Mucosa of descending colon (tissue), 3 donors: ENCODE results near the gene KCNA5. TPM values are rescaled to one million over a fixed set of nuclear protein-coding genes. Genes with fewer than 3 reads are reported as not detected.

Experiments used
- ATAC-seq: fragments of 200-7000 bp; cut with Tn5 transposase; one replicate; pipeline ENCODE4 v1.9.1; 2020; ENCODE audit warnings: mild to moderate bottlenecking, moderate library complexity
- DNase-seq, 3 donors: peaks; one replicate each; pipeline ENCODE4 v3.0.0-alpha.2; 2020
- H3K36me3 ChIP-seq: fragments of 200-600 bp; one replicate; pipeline ENCODE4 v1.8.0; 2021; ENCODE audit warnings: low read depth, mild to moderate bottlenecking
- H3K4me1 ChIP-seq: fragments of 200-600 bp; one replicate; pipeline ENCODE4 v1.8.0; 2021; ENCODE audit warnings: low read depth, mild to moderate bottlenecking
- H3K4me3 ChIP-seq: fragments of 200-600 bp; one replicate; pipeline ENCODE4 v1.8.0; 2021; ENCODE audit warnings: mild to moderate bottlenecking
- H3K9me3 ChIP-seq: fragments of 200-600 bp; one replicate; pipeline ENCODE4 v1.8.0; 2021; ENCODE audit warnings: mild to moderate bottlenecking
- intact Hi-C, 2 donors: fragments of 100-400 bp; cut with DNase I in 1 of 2; cut with micrococcal nuclease in 1 of 2; formaldehyde crosslinking; loops; one replicate each; pipeline versions ENCODE4 v1.11.0 to v1.11.1; 2022; cut with DNase I, micrococcal nuclease
- total RNA-seq, 3 donors: library from RNA; stranded (reverse); fragmentation: NEBNext Ultra II Directional in 2 of 3; extraction: Animal tissue kit (Norgen Biotek cat#: 25700) in 2 of 3; gene quantifications; one replicate each; pipeline versions ENCODE4 v1.2.1 to v1.2.4, GENCODE V29; 2021 to 2023
- TF ChIP-seq, protein P1 (sequence below): fragments of 200-600 bp; IDR thresholded peaks from one replicate; pipeline ENCODE4 v1.8.0; 2022; ENCODE audit warnings: antibody characterized with exemption, mild to moderate bottlenecking
- donor health status: DM: no; HTN: no; CAD: no; lungs with moderate emphysema.
- donor health status: DM: no; HTN: no; CAD: no.
- donor health status: DM: no; HTN: yes; CAD: no.

KCNA5 gene
- total RNA-seq, 3 donors from 2014 or later, result 0.20 to 10.8 (median 0.22) TPM

DNA sequence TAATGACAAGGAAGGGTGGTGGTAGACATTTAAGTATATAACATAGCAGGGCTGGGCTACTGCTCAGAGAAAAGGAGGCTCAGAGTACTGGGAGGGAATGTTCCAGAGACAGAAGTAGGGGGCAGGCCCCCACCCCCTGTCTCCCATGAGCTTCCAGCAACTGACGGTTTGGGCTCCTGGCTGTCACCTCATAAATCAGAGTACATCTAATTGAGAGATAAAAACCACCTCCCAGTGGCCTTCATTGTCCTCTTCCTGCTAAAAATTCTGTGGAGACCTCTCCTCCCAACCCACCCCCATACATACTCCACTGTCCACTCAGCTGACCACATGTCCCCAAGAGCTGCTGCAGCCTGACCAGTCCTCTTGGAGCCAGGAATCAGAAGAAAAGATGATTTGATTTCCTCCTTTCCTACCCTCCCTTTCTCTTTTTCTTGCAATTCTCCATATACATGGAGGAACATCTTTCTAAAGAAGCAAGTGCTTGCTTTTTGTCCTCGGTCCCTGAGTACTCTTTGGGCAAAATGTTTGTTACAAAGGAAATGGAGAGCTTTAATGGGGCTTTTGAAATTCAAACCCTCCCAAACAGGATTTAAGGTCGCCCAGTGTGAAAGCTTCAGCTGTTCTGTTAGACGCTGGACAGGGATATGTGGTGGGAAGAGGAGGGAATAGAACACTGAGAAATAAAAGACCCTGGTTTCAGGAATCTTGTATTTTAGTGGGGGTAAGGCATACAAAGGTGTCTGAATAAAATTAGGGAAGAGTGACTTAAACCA is 16.4 kb upstream of the KCNA5 start:
- Histone ChIP-seq H3K9me3 (no peaks in the 10 kb centered on the region), H3K4me3 (no peak overlapping the region), H3K36me3 (no peaks in the 10 kb centered on the region), H3K4me1 (no peaks in the 10 kb centered on the region)
- ATAC-seq, result no peak
- TF ChIP-seq, protein P1, sequence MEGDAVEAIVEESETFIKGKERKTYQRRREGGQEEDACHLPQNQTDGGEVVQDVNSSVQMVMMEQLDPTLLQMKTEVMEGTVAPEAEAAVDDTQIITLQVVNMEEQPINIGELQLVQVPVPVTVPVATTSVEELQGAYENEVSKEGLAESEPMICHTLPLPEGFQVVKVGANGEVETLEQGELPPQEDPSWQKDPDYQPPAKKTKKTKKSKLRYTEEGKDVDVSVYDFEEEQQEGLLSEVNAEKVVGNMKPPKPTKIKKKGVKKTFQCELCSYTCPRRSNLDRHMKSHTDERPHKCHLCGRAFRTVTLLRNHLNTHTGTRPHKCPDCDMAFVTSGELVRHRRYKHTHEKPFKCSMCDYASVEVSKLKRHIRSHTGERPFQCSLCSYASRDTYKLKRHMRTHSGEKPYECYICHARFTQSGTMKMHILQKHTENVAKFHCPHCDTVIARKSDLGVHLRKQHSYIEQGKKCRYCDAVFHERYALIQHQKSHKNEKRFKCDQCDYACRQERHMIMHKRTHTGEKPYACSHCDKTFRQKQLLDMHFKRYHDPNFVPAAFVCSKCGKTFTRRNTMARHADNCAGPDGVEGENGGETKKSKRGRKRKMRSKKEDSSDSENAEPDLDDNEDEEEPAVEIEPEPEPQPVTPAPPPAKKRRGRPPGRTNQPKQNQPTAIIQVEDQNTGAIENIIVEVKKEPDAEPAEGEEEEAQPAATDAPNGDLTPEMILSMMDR, result no peak
- intact Hi-C loops, result loop anchor here in 1 of 2 donors (10.0 kb wide), 1 partner anchor 58 kb away; no protein-coding TSS in a partner anchor
- no peak for DNase-seq

DNA sequence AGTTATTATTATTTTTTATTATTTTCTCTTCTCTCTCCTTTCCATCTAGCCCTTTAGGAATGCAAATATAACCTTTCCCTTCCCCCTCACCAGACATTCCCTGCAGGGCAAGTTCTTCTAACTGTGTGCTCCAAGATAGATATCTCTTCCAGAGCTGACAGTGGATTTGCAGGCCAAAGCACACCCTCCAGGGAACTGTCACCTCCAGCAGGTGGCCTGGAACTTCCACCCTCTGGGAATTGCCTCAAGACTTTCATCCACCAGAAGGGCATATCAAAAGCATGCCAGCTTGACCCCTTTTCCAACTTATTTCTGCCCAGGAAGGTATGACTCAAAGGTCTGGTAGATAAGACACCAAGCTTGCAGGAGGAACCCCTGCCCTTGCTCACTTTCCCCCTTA is 13.6 kb upstream of the KCNA5 start:
- ATAC-seq (no peak), DNase-seq (no peak)
- H3K9me3 ChIP-seq, result no peaks in the 10 kb centered on the region
- H3K4me1 ChIP-seq, result no peaks in the 10 kb centered on the region
- no peak overlapping the region for H3K4me3 ChIP-seq
- TF ChIP-seq, protein P1, result no peak
- no peaks in the 10 kb centered on the region for H3K36me3 ChIP-seq
- intact Hi-C loops, result no loop called here

DNA sequence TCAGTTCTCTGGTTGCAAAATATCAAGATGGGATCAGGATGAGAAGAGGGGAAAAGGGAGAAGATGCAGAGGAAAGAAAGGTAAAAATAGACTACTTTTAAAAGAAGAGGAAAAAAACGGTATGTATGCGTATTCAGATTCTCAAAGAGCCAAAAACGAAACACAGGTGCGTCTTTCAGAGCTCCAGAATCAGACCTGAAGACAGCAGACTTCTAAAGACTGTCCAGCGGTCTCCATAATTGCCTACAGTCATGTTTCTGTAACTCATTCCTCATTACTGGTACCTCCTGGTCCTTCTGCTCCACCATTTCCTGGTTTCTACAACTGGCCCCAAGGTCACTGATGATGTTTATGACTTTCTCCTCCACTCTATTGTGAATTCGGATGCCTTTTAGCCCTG is 12.4 kb upstream of the KCNA5 start:
- Histone ChIP-seq H3K4me1 (no peaks in the 10 kb centered on the region), H3K9me3 (no peaks in the 10 kb centered on the region), H3K36me3 (no peaks in the 10 kb centered on the region), H3K4me3 (no peak overlapping the region)
- TF ChIP-seq, protein P1, result no peak
- no peak for DNase-seq
- no peak for ATAC-seq
- intact Hi-C loops, result no loop called here

DNA sequence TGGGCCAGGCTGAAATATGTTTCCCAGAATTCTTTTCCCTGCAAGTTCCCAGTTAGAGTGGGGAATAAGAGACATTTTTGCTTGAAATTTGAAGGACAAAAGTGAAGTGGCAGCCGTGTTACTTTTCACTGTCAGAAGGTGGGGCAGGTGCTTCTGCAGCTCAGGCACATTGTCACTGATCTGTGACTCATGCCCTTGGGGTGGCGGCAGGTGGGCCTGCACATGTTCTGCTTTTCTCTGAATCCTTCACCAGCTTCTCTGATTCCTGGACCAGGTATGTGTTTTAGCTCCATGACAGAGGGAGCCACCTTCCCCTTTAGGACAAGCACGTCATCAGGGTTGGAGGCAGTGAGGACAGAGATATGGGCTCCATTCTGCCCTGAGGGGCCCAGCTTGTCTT is 11.7 kb upstream of the KCNA5 start:
- Histone ChIP-seq H3K9me3 (no peaks in the 10 kb centered on the region), H3K36me3 (no peaks in the 10 kb centered on the region), H3K4me1 (no peaks in the 10 kb centered on the region), H3K4me3 (no peak overlapping the region)
- ATAC-seq (no peak), DNase-seq (no peak)
- intact Hi-C loops, result no loop called here
- TF ChIP-seq, protein P1, result no peak

DNA sequence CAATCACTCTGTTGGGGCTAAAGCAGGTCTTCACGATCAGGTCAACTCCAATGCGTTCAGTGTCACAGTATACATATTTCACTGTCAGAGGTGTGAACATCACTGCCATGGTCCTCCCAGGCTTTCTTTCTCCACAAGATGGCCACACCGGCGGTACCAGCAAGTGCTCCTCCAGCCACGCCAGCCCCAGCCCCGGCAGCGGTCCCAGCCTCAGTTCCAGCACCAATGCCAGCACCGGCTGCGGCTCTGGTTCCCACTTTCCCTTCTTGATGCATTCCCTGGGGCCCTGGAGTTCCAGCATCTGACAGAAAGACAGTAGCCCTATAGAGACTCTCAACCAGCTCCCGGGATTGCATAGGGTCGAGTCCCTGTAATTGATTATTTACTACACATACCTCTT is 10.9 kb upstream of the KCNA5 start:
- Histone ChIP-seq H3K36me3 (no peaks in the 10 kb centered on the region), H3K4me3 (no peak overlapping the region), H3K4me1 (no peaks in the 10 kb centered on the region), H3K9me3 (no peaks in the 10 kb centered on the region)
- intact Hi-C loops, result no loop called here
- TF ChIP-seq, protein P1, result no peak
- no peak for ATAC-seq
- no peak for DNase-seq

DNA sequence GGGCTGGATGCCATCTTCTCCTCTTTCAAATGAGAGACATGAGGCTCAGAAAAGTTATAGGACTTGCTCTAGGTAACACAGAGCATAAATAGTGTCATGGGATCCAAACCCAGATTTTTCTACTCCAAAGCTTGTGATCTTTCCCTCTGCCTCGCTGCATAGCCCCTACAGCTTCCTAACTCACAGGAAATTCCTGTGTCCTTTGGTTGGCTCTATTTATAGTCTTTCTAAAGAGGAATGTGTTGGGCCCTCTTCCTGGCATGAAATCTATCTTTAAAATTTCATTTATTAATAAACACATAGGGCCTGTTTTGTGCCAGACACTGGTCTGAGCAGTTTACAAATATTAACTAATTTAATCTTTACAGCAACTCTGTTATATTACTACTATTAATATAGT is 9.8 kb upstream of the KCNA5 start:
- Histone ChIP-seq H3K36me3 (no peaks in the 10 kb centered on the region), H3K9me3 (no peaks in the 10 kb centered on the region), H3K4me1 (no peaks in the 10 kb centered on the region), H3K4me3 (no peak overlapping the region)
- intact Hi-C loops, result no loop called here
- ATAC-seq, result no peak
- no peak for DNase-seq
- TF ChIP-seq, protein P1, result no peak
